ENCODE measurements around the gene ANKRD33. TPM values are rescaled to one million over a fixed set of nuclear protein-coding genes. Genes with fewer than 3 reads are reported as not detected.
A peak's percentile ranks its signal among the peaks of the same experiment; 100 is the strongest.

Gene ANKRD33
- total and polyA plus RNA-seq, 2 of the 8 experiments (the other 6 are each of a cell fraction or from before 2014, with no cell fraction given), result 0.41 to 0.53 TPM

DNA sequence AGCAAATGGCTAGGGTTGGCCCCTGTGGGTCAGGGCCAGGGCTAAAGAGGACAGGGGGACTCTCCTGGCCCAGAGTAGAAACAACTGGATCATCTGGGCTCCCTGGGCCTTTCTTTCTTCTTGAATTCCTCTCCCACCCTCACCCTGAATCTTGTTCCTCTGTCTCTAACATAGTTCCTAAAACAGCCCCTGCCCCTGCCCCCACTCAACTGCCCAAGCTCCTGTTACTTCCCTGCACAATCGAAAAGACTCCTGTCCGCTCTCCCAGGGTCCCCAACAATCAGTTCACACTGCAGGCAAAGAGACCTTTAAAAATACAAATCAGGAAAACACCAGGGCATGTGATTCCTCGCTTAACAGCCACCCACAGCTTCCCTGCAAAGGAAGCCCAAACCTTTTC lies 18.0 kb upstream of the ANKRD33 start:
- Histone ChIP-seq H3K4me1 (replicated peaks in 1 of 4; ENCODE audit: control insufficient read depth in 3 of 4, insufficient read depth in 4 of 4, low read length in 3 of 4) (peaks cover 12 to 42% (median 30%) of the 10 kb centered on the region in 4 experiments), H3K18ac (ENCODE audit: extremely low read depth, low read length) (peak overlapping the region; percentile 83; the same call in 1 of the 2 replicates), H3K9me3 (ENCODE audit: insufficient read depth in 2 of 2, low read depth in 1 of 2, low read length in 1 of 2) (no peaks in the 10 kb centered on the region), H3K27me3 (replicated peaks in 1 of 4; ENCODE audit: control insufficient read depth in 3 of 4, extremely low read depth in 1 of 4, insufficient read depth in 3 of 4, low read length in 3 of 4) (peaks cover 0 to 29% (median 24%) of the 10 kb centered on the region in 4 experiments; a peak in 6 of 7 replicates), H3K36me3 (ENCODE audit: control insufficient read depth in 2 of 4, insufficient read depth in 4 of 4, low read length in 3 of 4) (no peaks in the 10 kb centered on the region), H3K79me1 (ENCODE audit: low read depth, low read length) (no peaks in the 10 kb centered on the region), H2BK15ac (ENCODE audit: low read length) (peak overlapping the region; percentile 81), H4K91ac (replicated peaks; ENCODE audit: insufficient read length, low read length) (peak overlapping the region; percentile 25), H3K4me3 (ENCODE audit: extremely low read depth in 1 of 4, insufficient read depth in 2 of 4, low read depth in 3 of 4, low read length in 4 of 4) (peak overlapping the region in 3 of 4 experiments; percentile 66 to 85 (median 73); a peak in 5 of 8 replicates), H2BK20ac (ENCODE audit: low read length) (no peak overlapping the region), H4K8ac (ENCODE audit: extremely low read depth, insufficient read depth, low read length) (peak overlapping the region; percentile 81; the same call in 1 of the 2 replicates), H2AFZ (ENCODE audit: low read length) (peak overlapping the region; percentile 36; the same call in 1 of the 2 replicates), H3K4me2 (ENCODE audit: insufficient read depth in 1 of 2, low read depth in 2 of 2, low read length in 2 of 2) (peak overlapping the region; percentile 95 to 96), H3K9ac (replicated peaks in 1 of 4; ENCODE audit: extremely low read depth in 1 of 4, low read depth in 3 of 4, low read length in 3 of 4) (no peak overlapping the region; a peak in 1 of 7 replicates), H3K23me2 (ENCODE audit: low read depth, low read length) (peaks cover 12% of the 10 kb centered on the region; the same call in 1 of the 2 replicates), H2BK120ac (replicated peaks; ENCODE audit: low read depth, low read length) (no peak overlapping the region), H3K14ac (ENCODE audit: insufficient read length) (no peak overlapping the region), H2AK5ac (ENCODE audit: low read depth, low read length) (no peak overlapping the region), H3K27ac (ENCODE audit: low read depth, low read length) (no peak overlapping the region), H4K5ac (ENCODE audit: insufficient read length, low read depth, low read length) (no peak overlapping the region), H3K79me2 (ENCODE audit: control insufficient read depth in 1 of 2, insufficient read depth in 2 of 2, low read length in 2 of 2) (no peaks in the 10 kb centered on the region), H2BK5ac (ENCODE audit: low read depth, low read length) (peak overlapping the region; percentile 35; the same call in 1 of the 2 replicates), H3K4ac (replicated peaks; ENCODE audit: insufficient read length, low read depth, low read length) (no peak overlapping the region), H3K56ac (replicated peaks; ENCODE audit: insufficient read length, low read depth, low read length) (no peak overlapping the region), H4K20me1 (replicated peaks in 1 of 2; ENCODE audit: control insufficient read depth in 1 of 2, insufficient read depth in 2 of 2, low read length in 2 of 2) (no peaks in the 10 kb centered on the region), H2BK12ac (ENCODE audit: low read depth, low read length) (peak overlapping the region; percentile 90), H3K23ac (ENCODE audit: insufficient read length) (no peak overlapping the region)
- ChIA-PET CTCF (ENCODE audit: partially characterized antibody) (interaction anchor here (0.6 to 10.6 kb wide), 11 partner anchors 9 to 1388 kb away, joined by 3 to 139 read pairs (median 14); partner anchors contain the start of gene ANKRD33), POLR2A (ENCODE audit: partially characterized antibody) (interaction anchor here (0.9 to 11.2 kb wide), 6 partner anchors 8 to 69 kb away, joined by 3 to 107 read pairs (median 3); partner anchors contain the start of gene FIGNL2)
- TF ChIP-seq PHF8 (conservative IDR thresholded peaks at IDR 0.05; ENCODE audit: low read depth, low read length), result no peak
- 31% methylated on average over 3 of the region's 3 CpGs; no CpG with 5 or more reads in 1 of the 2 experiments for WGBS, 2 experiments (ENCODE audit: extremely low coverage in 1 of 2, insufficient coverage in 1 of 2, insufficient read length in 1 of 2, insufficient replicate concordance in 2 of 2, low coverage in 1 of 2, low lambda C conversion rate in 2 of 2, missing lambda C conversion rate in 1 of 2)
- FAIRE-seq (no peak), DNase-seq (ENCODE audit: low read depth in 1 of 2, low spot score in 2 of 2) (no peak)

Measured in H1 (cell line).